Fibroblast of lung (primary cell): ENCODE results near the gene ELMO2.

Source experiments
- CTCF ChIP-seq, 2 donors: IDR thresholded peaks in 1 of 2; conservative IDR thresholded peaks in 1 of 2; 1 replicate in 1 of 2; 2 replicates in 1 of 2; pipeline ENCODE4 v1.5.1; 2011 to 2012; ENCODE audit warnings: low read length in 2 of 2, control low read depth in 1 of 2, inconsistent platforms in 1 of 2, low read depth in 1 of 2, mild to moderate bottlenecking in 1 of 2
- EZH2 ChIP-seq: IDR thresholded peaks from 2 replicates; pipeline ENCODE4 v1.5.1; 2012; ENCODE audit warnings: low read length, control low read depth, mild to moderate bottlenecking; ENCODE audit errors: missing control alignments

GRCh38 chr20:46367967-46368901 is 38.2 kb downstream of the ELMO2 start:
- TF ChIP-seq CTCF (conservative IDR thresholded peaks at IDR 0.05 in 1 of 2, IDR thresholded peaks at IDR 0.05 in 1 of 2; ENCODE audit: low read depth in 1 of 2, low read length in 2 of 2): no peak
- no peak for TF ChIP-seq EZH2
